ENCODE data around the gene ANO3.

ANO3 gene

DNA sequence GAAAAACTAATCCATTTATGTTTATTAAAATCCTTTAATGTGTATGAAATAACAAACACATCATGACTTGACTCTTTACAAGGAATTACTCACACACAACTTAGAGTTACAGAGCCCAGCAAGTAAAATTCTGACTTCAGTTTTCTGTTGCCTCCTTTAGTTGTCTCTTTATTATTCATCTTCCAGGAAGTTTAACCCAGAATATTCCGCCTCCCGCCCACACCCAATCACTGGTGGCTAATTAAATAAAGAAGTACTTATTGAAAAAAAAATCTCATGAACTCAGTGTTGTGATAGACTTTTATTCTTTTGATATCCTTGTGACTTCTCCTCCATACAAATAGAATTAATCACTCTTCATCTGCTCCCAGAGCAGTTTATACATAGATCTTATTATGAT lies 178.2 kb downstream of the ANO3 start:
- no peak for DNase-seq

- DNase-seq, result no peak
Observed at GRCh38 chr11:26510756-26511155, 178.8 kb downstream of the ANO3 start.

GRCh38 chr11:26512196-26512595 lies 180.3 kb downstream of the ANO3 start:
- no peak for DNase-seq

- DNase-seq, result no peak
Observed at GRCh38 chr11:26519469-26519868, 187.5 kb downstream of the ANO3 start.

DNA sequence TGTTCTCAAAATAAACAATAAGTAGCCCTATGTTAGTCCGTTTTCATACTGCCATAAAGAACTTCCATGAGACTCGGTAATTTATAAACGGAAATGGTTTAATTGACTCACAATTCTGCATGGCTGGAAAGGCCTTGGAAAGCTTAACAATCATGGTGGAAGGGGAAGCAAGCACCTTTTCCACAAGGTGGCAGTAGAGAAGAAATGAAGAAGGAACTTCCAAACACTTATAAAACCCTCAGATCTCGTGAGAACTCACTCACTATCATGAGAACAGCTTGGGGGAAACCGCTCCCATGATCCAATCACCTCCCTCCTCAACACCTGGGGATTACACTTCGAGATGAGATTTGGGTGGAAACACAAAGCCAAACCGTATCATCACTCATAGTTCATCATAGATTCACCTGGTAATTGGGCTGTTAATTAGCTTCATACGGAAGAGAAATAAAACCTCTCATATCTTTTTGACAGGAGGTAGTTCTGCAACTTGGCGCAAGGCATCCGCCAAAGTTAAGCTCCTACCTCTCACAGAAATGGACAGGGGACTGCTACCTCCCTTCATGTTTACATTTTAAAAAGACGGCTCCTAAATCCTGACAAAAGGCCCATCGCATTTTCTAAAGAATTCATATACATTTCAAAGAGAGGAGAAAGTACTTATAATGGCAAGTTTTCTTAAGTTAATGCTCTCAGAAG lies 191.1 kb downstream of the ANO3 start:
- DNase-seq, result no peak

GRCh38 chr11:26527685-26528084 lies 195.8 kb downstream of the ANO3 start:
- no peak for DNase-seq

DNA sequence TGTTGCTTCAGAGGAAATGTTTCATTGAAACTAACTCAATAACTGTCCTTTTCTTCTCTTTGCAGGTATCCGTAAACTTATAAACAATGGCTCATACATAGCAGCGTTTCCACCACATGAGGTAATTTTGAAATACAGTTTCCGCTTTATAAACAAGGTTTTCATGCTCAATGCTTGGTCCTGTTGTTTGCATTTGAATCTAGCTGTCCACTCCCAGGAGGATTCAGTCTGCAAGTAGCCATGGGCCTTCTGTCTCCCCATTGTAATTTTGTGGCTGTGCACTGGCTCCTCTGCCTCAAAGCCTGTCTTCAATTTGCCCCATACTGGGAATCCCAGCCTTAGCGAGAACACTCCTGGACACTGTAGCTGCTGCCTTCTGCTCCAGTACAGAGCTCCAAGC lies 205.4 kb downstream of the ANO3 start:
- no peak for DNase-seq

- DNase-seq, result no peak
Observed at GRCh38 chr11:26539517-26539916, 207.6 kb downstream of the ANO3 start.

DNA sequence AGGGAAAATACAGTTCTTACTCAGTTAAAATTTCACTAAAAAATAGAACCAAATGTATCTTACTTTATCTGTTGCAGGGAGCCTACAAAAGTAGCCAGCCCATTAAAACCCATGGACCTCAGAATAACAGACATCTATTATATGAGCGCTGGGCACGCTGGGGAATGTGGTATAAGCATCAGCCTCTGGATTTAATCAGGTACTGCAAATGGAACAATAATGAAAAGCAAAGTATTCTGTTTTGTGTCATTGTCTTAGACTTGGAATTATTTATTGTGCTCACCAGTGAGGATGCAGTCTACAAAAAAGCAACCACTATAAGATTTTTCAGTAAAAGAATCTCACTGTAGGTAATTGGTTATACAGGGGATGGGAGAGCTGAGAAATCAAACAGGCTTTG lies 209.9 kb downstream of the ANO3 start:
- DNase-seq, result no peak

DNA sequence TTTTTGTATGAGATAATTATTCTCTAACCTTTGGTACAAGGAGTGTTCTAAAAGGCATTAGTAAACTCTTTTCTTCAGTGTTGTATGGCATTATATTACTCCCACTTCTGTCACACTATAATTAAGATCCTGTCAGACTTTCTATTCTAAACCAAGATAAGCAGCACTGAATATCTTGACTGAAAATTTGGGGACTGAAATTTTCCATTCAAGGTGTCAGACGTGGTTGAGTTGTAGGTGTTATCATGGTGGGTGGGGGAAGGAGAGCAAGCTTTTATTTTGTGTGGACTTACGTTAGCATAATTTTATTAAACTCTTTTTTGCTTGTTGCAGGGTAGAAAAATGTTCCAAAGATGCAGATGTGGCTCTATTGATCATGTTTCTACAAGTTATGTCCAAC lies 217.2 kb downstream of the ANO3 start:
- DNase-seq, result no peak

DNA sequence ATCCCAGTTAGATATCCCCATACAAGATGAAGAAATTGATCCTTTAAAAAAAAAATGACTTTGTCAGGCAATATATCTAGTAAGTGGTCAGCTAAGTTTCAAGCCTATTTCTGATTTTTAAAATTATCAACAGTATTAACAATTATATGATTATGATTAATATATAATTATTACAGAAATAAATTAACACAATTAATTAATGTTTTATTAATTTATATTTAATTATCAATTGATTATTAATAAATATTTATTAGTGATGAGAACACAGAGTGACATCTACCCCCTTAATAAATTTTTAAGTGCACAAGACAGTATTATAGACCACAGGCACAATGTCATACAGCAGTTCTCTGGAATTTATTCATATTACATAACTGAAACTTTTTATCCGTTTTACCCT lies 218.1 kb downstream of the ANO3 start:
- DNase-seq, result no peak

- peak; percentile 4 for DNase-seq
Observed at GRCh38 chr11:26551186-26551801, 219.4 kb downstream of the ANO3 start.

DNA sequence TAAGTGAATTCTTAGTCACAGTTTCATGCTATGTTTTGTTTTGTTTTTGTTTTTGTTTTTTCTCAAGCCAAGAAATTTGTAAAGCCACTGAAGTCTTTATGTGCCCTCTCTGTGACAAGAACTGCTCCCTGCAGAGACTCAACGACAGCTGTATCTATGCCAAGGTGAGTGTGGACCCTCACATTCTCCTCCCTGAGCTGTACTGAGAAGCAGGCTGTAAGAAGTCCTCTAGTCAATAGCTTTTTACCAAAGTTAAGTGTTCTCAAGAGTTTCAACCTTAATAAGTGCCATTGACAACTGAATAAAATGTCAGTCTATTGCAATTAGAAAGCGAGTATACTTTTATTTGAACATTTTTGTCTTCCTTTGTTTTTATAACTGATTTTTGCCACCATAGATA lies 221.3 kb downstream of the ANO3 start:
- no peak for DNase-seq

GRCh38 chr11:26554455-26554854 lies 222.5 kb downstream of the ANO3 start:
- no peak for DNase-seq

- DNase-seq, result no peak
Observed at GRCh38 chr11:26556582-26556981, 224.7 kb downstream of the ANO3 start.

DNA sequence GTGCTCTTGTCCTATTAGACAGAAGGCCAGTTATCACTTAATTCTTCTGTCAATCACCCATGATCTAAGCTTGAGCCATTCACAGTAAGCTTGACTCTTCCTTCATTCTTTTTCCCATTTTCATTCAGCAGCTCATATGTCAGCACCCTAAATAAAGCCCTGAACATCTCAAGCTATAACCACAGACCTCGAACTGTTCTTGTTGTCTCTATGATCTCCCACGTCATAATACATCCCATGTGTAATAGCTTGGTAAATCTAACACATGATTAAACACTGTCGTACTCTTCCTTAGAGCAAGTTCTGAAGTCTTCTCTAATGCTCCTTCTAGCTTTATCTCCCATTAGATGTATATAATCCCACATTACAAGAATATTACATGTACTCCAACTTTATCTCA lies 225.7 kb downstream of the ANO3 start:
- DNase-seq, result no peak

DNA sequence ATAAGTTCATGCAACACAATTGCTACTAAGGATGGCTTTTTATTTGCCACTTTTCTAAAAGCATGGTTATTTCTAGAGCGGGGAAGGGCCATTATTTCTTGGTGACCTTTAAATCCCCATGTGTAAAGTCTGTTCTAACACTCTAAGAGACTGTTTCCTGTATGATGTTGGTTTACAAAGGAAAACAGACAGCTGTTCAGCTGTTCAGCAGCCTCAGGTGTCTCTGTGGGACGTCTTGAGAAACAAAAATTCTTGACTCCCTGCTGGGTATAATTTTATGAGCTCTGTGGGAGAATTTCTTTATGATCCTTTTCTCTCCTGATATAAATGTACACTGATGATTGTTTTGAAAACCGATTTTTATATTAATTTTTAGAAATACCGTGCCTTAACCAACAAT lies 226.3 kb downstream of the ANO3 start:
- DNase-seq, result no peak

GRCh38 chr11:26569646-26570045 lies 237.7 kb downstream of the ANO3 start:
- DNase-seq, result no peak

- no peak for DNase-seq
Observed at GRCh38 chr11:26571861-26572654, 240.1 kb downstream of the ANO3 start, which contains the start of gene MUC15. TSS of gene MUC15 (minus strand) at chr11:26572263. CDS start at chr11:26567094, 5,169 bp downstream.

GRCh38 chr11:26572770-26573402 lies 241.0 kb downstream of the ANO3 start:
- peak; percentile 3 for DNase-seq

GRCh38 chr11:26573896-26574295 lies 242.0 kb downstream of the ANO3 start:
- DNase-seq, result no peak

DNA sequence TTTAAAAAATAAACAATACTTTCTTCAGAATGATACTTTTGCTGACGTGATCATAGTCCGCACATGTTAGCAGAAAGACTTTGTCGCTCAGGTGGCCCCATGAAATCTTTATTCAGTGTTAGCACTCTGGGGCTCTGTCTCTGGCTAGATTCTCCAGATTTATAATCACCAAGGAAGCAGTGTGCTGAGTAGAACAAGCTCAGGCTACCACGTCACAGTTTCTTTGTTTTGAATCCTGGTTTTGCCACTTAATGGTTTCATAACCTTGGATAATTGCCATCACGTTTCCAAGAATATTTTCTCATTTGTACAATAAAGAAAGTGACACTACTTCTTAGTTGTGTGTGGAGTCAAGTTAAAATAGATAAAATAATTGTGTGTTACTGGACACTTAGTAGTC lies 244.0 kb downstream of the ANO3 start:
- DNase-seq, result no peak

- DNase-seq, result no peak
Observed at GRCh38 chr11:26578998-26579661, 247.2 kb downstream of the ANO3 start.
